H1 (cell line): ENCODE results near the gene MACROD2. TPM values are rescaled to one million over a fixed set of nuclear protein-coding genes. Genes with fewer than 3 reads are reported as not detected.

Experiments
- HDAC6 ChIP-seq: IDR thresholded peaks from one replicate; pipeline ENCODE4 v1.7.1; 2012; ENCODE audit warnings: low read depth, mild to moderate bottlenecking, inconsistent platforms, low read length, moderate library complexity
- POU5F1 ChIP-seq: IDR thresholded peaks from 2 replicates; pipeline ENCODE4 v1.6.1; 2011; ENCODE audit warnings: low read depth, mild to moderate bottlenecking, low read length, moderate library complexity
- RAD21 ChIP-seq, 2 experiments: IDR thresholded peaks in 1 of 2; conservative IDR thresholded peaks in 1 of 2; 2 replicates each; pipeline ENCODE4 v1.6.1; 2011; ENCODE audit warnings: low read depth in 2 of 2, low read length in 2 of 2, improper control_type of control experiment in 1 of 2, inconsistent platforms in 1 of 2, mild to moderate bottlenecking in 1 of 2, moderate library complexity in 1 of 2
- polyA plus RNA-seq, 7 experiments: library from polyadenylated mRNA; depleted of rRNA in 3 of 7; stranded (reverse) in 5 of 7; unstranded in 2 of 7; fragments of >200 nt in 5 of 7; fragments of 200-250 nt in 2 of 7; gene quantifications; 1 replicate in 5 of 7; 2 replicates in 1 of 7; 4 replicates in 1 of 7; pipeline versions ENCODE4 v1.2.1 to v1.2.3, GENCODE V29; 2011 to 2013; ENCODE audit warnings: missing spikeins in 2 of 7, mixed read lengths in 2 of 7
- total RNA-seq: library from RNA; stranded (reverse); fragmentation: NEBNext Ultra II Directional; extraction: Animal tissue kit (Norgen Biotek cat#: 25700); gene quantifications from 2 replicates; pipeline ENCODE4 v1.2.1, GENCODE V29; 2021
- TF ChIP-seq, protein P1 (sequence below): fragments of 300-600 bp; sonication (generic); IDR thresholded peaks from 2 replicates; pipeline ENCODE4 v1.7.1; 2012; ENCODE audit warnings: low read length, moderate library complexity, mild to moderate bottlenecking, inconsistent platforms; ENCODE audit not compliant: insufficient replicate concordance

MACROD2 gene
- total and polyA plus RNA-seq, 2 of the 8 experiments (the other 6 are each of a cell fraction or from before 2014, with no cell fraction given): 0.70 to 3.9 TPM

GRCh38 chr20:15339264-15339663 is 1343.9 kb downstream of the MACROD2 start (continued):
- TF ChIP-seq RAD21 (IDR thresholded peaks at IDR 0.05 in 1 of 2, conservative IDR thresholded peaks at IDR 0.05 in 1 of 2; ENCODE audit: low read depth in 2 of 2, low read length in 2 of 2): no peak
- TF ChIP-seq POU5F1: no peak
- TF ChIP-seq, protein P1, sequence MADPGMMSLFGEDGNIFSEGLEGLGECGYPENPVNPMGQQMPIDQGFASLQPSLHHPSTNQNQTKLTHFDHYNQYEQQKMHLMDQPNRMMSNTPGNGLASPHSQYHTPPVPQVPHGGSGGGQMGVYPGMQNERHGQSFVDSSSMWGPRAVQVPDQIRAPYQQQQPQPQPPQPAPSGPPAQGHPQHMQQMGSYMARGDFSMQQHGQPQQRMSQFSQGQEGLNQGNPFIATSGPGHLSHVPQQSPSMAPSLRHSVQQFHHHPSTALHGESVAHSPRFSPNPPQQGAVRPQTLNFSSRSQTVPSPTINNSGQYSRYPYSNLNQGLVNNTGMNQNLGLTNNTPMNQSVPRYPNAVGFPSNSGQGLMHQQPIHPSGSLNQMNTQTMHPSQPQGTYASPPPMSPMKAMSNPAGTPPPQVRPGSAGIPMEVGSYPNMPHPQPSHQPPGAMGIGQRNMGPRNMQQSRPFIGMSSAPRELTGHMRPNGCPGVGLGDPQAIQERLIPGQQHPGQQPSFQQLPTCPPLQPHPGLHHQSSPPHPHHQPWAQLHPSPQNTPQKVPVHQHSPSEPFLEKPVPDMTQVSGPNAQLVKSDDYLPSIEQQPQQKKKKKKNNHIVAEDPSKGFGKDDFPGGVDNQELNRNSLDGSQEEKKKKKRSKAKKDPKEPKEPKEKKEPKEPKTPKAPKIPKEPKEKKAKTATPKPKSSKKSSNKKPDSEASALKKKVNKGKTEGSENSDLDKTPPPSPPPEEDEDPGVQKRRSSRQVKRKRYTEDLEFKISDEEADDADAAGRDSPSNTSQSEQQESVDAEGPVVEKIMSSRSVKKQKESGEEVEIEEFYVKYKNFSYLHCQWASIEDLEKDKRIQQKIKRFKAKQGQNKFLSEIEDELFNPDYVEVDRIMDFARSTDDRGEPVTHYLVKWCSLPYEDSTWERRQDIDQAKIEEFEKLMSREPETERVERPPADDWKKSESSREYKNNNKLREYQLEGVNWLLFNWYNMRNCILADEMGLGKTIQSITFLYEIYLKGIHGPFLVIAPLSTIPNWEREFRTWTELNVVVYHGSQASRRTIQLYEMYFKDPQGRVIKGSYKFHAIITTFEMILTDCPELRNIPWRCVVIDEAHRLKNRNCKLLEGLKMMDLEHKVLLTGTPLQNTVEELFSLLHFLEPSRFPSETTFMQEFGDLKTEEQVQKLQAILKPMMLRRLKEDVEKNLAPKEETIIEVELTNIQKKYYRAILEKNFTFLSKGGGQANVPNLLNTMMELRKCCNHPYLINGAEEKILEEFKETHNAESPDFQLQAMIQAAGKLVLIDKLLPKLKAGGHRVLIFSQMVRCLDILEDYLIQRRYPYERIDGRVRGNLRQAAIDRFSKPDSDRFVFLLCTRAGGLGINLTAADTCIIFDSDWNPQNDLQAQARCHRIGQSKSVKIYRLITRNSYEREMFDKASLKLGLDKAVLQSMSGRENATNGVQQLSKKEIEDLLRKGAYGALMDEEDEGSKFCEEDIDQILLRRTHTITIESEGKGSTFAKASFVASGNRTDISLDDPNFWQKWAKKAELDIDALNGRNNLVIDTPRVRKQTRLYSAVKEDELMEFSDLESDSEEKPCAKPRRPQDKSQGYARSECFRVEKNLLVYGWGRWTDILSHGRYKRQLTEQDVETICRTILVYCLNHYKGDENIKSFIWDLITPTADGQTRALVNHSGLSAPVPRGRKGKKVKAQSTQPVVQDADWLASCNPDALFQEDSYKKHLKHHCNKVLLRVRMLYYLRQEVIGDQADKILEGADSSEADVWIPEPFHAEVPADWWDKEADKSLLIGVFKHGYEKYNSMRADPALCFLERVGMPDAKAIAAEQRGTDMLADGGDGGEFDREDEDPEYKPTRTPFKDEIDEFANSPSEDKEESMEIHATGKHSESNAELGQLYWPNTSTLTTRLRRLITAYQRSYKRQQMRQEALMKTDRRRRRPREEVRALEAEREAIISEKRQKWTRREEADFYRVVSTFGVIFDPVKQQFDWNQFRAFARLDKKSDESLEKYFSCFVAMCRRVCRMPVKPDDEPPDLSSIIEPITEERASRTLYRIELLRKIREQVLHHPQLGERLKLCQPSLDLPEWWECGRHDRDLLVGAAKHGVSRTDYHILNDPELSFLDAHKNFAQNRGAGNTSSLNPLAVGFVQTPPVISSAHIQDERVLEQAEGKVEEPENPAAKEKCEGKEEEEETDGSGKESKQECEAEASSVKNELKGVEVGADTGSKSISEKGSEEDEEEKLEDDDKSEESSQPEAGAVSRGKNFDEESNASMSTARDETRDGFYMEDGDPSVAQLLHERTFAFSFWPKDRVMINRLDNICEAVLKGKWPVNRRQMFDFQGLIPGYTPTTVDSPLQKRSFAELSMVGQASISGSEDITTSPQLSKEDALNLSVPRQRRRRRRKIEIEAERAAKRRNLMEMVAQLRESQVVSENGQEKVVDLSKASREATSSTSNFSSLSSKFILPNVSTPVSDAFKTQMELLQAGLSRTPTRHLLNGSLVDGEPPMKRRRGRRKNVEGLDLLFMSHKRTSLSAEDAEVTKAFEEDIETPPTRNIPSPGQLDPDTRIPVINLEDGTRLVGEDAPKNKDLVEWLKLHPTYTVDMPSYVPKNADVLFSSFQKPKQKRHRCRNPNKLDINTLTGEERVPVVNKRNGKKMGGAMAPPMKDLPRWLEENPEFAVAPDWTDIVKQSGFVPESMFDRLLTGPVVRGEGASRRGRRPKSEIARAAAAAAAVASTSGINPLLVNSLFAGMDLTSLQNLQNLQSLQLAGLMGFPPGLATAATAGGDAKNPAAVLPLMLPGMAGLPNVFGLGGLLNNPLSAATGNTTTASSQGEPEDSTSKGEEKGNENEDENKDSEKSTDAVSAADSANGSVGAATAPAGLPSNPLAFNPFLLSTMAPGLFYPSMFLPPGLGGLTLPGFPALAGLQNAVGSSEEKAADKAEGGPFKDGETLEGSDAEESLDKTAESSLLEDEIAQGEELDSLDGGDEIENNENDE: no peak
- TF ChIP-seq HDAC6: no peak
- TF ChIP-seq, all 59 proteins: peak for 0
